ENCODE results near the gene NDC80. TPM values are rescaled to one million over a fixed set of nuclear protein-coding genes. Genes with fewer than 3 reads are reported as not detected.
A peak's percentile ranks its signal among the peaks of the same experiment; 100 is the strongest.

Gene NDC80
- polyA plus RNA-seq, 1 donor (not counting 4 experiments of a cell fraction or from before 2014, with no cell fraction given) = 11.5 TPM

- no peak overlapping the region for H3K9ac ChIP-seq (ENCODE audit: control insufficient read depth, extremely low read depth, insufficient read depth, low read length)
- no peak overlapping the region for H3K4me2 ChIP-seq (ENCODE audit: control insufficient read depth, extremely low read depth, insufficient read depth, low read depth, low read length)
- DNase-seq (ENCODE audit: low read depth, low spot score) = peak; percentile 23
- H3K27me3 ChIP-seq (ENCODE audit: control insufficient read depth, extremely low read depth, insufficient read depth, low read length) = no peaks in the 10 kb centered on the region
- H3K79me2 ChIP-seq (ENCODE audit: control insufficient read depth, insufficient read depth, low read length) = no peaks in the 10 kb centered on the region
- H3K4me1 ChIP-seq (ENCODE audit: control insufficient read depth, extremely low read depth, insufficient read depth, low read length) = no peaks in the 10 kb centered on the region
- H3K9me1 ChIP-seq (ENCODE audit: control insufficient read depth, extremely low read depth, insufficient read depth, low read length) = no peaks in the 10 kb centered on the region
- no peak for TF ChIP-seq EZH2 (IDR thresholded peaks at IDR 0.05; ENCODE audit: low read length)
- peak in 2 of 3 experiments; percentile 19 to 32 for TF ChIP-seq CTCF (optimal IDR thresholded peaks at IDR 0.05 in 1 of 3, IDR thresholded peaks at IDR 0.05 in 1 of 3, conservative IDR thresholded peaks at IDR 0.05 in 1 of 3; ENCODE audit: extremely low read depth in 1 of 3, insufficient read depth in 2 of 3, low read length in 3 of 3)
- no peak overlapping the region for H2AFZ ChIP-seq (ENCODE audit: control insufficient read depth, low read length)
- dilution Hi-C loops (cut with MboI; ENCODE audit: extremely low pct_ligation_motif_present, low sequenced_read_pairs) = no loop called here
- H4K20me1 ChIP-seq (ENCODE audit: control insufficient read depth, extremely low read depth, insufficient read depth, low read length) = no peaks in the 10 kb centered on the region
- no peak overlapping the region for H3K27ac ChIP-seq (ENCODE audit: control insufficient read depth, insufficient read depth, low read length)
- FAIRE-seq = peak; percentile 70
- H3K9me3 ChIP-seq (ENCODE audit: control insufficient read depth, low read depth, low read length) = no peaks in the 10 kb centered on the region
- peaks cover 0 to 3% of the 10 kb centered on the region in 2 experiments for H3K36me3 ChIP-seq (ENCODE audit: control insufficient read depth in 2 of 2, extremely low read depth in 1 of 2, insufficient read depth in 2 of 2, low read length in 2 of 2)
- no peak overlapping the region for H3K4me3 ChIP-seq (ENCODE audit: control insufficient read depth in 2 of 3, extremely low read depth in 1 of 3, insufficient read depth in 2 of 3, low read depth in 1 of 3, low read length in 3 of 3)
Observed at GRCh38 chr18:2547477-2548087, 23.8 kb upstream of the NDC80 start.

- no peak for FAIRE-seq
- TF ChIP-seq CTCF (optimal IDR thresholded peaks at IDR 0.05 in 1 of 3, IDR thresholded peaks at IDR 0.05 in 1 of 3, conservative IDR thresholded peaks at IDR 0.05 in 1 of 3; ENCODE audit: extremely low read depth in 1 of 3, insufficient read depth in 2 of 3, low read length in 3 of 3) (no peak), EZH2 (IDR thresholded peaks at IDR 0.05; ENCODE audit: low read length) (no peak)
Observed at GRCh38 chr18:2549462-2549861, 21.9 kb upstream of the NDC80 start.

More at GRCh38 chr18:2549462-2549861, 21.9 kb upstream of the NDC80 start:
- no peak overlapping the region for H3K4me3 ChIP-seq (ENCODE audit: control insufficient read depth in 2 of 3, extremely low read depth in 1 of 3, insufficient read depth in 2 of 3, low read depth in 1 of 3, low read length in 3 of 3)
- H3K9me3 ChIP-seq (ENCODE audit: control insufficient read depth, low read depth, low read length) = no peaks in the 10 kb centered on the region
- H3K4me2 ChIP-seq (ENCODE audit: control insufficient read depth, extremely low read depth, insufficient read depth, low read depth, low read length) = no peak overlapping the region
- H3K36me3 ChIP-seq (ENCODE audit: control insufficient read depth in 2 of 2, extremely low read depth in 1 of 2, insufficient read depth in 2 of 2, low read length in 2 of 2) = peaks cover 0 to 3% of the 10 kb centered on the region in 2 experiments
- H3K9ac ChIP-seq (ENCODE audit: control insufficient read depth, extremely low read depth, insufficient read depth, low read length) = no peak overlapping the region
- no peaks in the 10 kb centered on the region for H3K9me1 ChIP-seq (ENCODE audit: control insufficient read depth, extremely low read depth, insufficient read depth, low read length)
- no peaks in the 10 kb centered on the region for H3K4me1 ChIP-seq (ENCODE audit: control insufficient read depth, extremely low read depth, insufficient read depth, low read length)
- dilution Hi-C loops (cut with MboI; ENCODE audit: extremely low pct_ligation_motif_present, low sequenced_read_pairs) = no loop called here
- no peaks in the 10 kb centered on the region for H3K79me2 ChIP-seq (ENCODE audit: control insufficient read depth, insufficient read depth, low read length)
- H4K20me1 ChIP-seq (ENCODE audit: control insufficient read depth, extremely low read depth, insufficient read depth, low read length) = no peaks in the 10 kb centered on the region
- no peak for DNase-seq (ENCODE audit: low read depth, low spot score)
- no peaks in the 10 kb centered on the region for H3K27me3 ChIP-seq (ENCODE audit: control insufficient read depth, extremely low read depth, insufficient read depth, low read length)
- H3K27ac ChIP-seq (ENCODE audit: control insufficient read depth, insufficient read depth, low read length) = no peak overlapping the region
- H2AFZ ChIP-seq (ENCODE audit: control insufficient read depth, low read length) = no peak overlapping the region

Data from keratinocyte (primary cell).